Measurements from ENCODE around the gene HS6ST1. TPM values are rescaled to one million over a fixed set of nuclear protein-coding genes. Genes with fewer than 3 reads are reported as not detected.
A peak's percentile ranks its signal among the peaks of the same experiment; 100 is the strongest.

HS6ST1 gene
- total and polyA plus RNA-seq, 2 donors (not counting 1 experiment from before 2014, with no cell fraction given): 7.8 to 22.7 TPM

DNA sequence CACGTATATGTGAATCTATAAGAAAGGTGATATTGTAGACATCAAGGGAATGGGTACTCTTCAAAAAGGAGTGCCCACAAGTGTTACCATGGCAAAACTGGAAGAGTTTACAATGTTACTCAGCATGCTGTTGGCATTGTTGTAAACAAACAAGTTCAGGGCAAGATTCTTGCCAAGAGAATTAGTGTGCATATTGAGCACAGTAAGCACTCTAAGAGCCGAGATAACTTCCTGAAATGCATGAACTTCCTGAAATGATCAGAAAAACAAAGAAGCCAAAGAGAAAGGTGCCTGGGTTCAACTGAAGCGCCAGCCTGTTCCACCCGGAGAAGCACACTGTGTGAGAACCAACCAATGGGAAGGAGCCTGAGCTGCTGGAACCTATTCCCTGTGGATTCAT lies 101.0 kb downstream of the HS6ST1 start:
- no peak overlapping the region for H3K9ac ChIP-seq (ENCODE audit: low read length)
- 28% methylated on average over 4 of the region's 4 CpGs for WGBS (ENCODE audit: insufficient coverage)
- POLR2A ChIA-PET: no interaction called here
- H3K36me3 ChIP-seq (replicated peaks in 1 of 2; ENCODE audit: control extremely low read depth in 1 of 2, control insufficient read depth in 1 of 2, extremely low read depth in 1 of 2, insufficient read depth in 2 of 2, low read length in 1 of 2): no peaks in the 10 kb centered on the region
- Mint-ChIP-seq H3K9me3 (ENCODE audit: insufficient read depth) (no peaks in the 10 kb centered on the region), H3K27ac (no peak overlapping the region), H3K4me1 (peaks cover 3% of the 10 kb centered on the region), H3K4me3 (no peak overlapping the region), H3K27me3 (peaks cover 4% of the 10 kb centered on the region)
- peak overlapping the region; percentile 52 for H2AFZ ChIP-seq (ENCODE audit: insufficient read depth, low read depth, low read length, poor library complexity, severe bottlenecking)
- no peaks in the 10 kb centered on the region for H3K9me3 ChIP-seq (ENCODE audit: control extremely low read depth in 1 of 3, control insufficient read depth in 2 of 3, insufficient read depth in 1 of 3, low read length in 2 of 3)
- intact Hi-C loops (cut with micrococcal nuclease): no loop called here
- no peak overlapping the region for H3K27ac ChIP-seq (ENCODE audit: low read length in 2 of 2)
- no peak for TF ChIP-seq EZH2 (IDR thresholded peaks at IDR 0.05; ENCODE audit: borderline replicate concordance, insufficient read depth, low read depth, low read length, poor library complexity, severe bottlenecking)
- TF ChIP-seq, protein P1, sequence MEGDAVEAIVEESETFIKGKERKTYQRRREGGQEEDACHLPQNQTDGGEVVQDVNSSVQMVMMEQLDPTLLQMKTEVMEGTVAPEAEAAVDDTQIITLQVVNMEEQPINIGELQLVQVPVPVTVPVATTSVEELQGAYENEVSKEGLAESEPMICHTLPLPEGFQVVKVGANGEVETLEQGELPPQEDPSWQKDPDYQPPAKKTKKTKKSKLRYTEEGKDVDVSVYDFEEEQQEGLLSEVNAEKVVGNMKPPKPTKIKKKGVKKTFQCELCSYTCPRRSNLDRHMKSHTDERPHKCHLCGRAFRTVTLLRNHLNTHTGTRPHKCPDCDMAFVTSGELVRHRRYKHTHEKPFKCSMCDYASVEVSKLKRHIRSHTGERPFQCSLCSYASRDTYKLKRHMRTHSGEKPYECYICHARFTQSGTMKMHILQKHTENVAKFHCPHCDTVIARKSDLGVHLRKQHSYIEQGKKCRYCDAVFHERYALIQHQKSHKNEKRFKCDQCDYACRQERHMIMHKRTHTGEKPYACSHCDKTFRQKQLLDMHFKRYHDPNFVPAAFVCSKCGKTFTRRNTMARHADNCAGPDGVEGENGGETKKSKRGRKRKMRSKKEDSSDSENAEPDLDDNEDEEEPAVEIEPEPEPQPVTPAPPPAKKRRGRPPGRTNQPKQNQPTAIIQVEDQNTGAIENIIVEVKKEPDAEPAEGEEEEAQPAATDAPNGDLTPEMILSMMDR (IDR thresholded peaks at IDR 0.05): no peak
- no peaks in the 10 kb centered on the region for H3K79me2 ChIP-seq (ENCODE audit: control insufficient read depth, insufficient read depth, low read length)
- peaks cover 3 to 4% of the 10 kb centered on the region in 2 donors for H3K4me1 ChIP-seq (ENCODE audit: control insufficient read depth in 2 of 2, insufficient read depth in 2 of 2, low read length in 2 of 2)
- no peaks in the 10 kb centered on the region for H4K20me1 ChIP-seq (ENCODE audit: control insufficient read depth, insufficient read depth, low read length, poor library complexity, severe bottlenecking)
- no peak for DNase-seq
- CTCF ChIA-PET: no interaction called here
- ATAC-seq (ENCODE audit: low read depth): no peak
- no peaks in the 10 kb centered on the region for H3K27me3 ChIP-seq (replicated peaks in 1 of 4; ENCODE audit: control extremely low read depth in 1 of 4, control insufficient read depth in 3 of 4, insufficient read depth in 4 of 4, low read length in 3 of 4)
- no peak overlapping the region for H3K4me3 ChIP-seq (ENCODE audit: control extremely low read depth in 1 of 5, extremely low read depth in 1 of 5, insufficient read depth in 1 of 5, low read depth in 2 of 5, low read length in 4 of 5)
- no peak overlapping the region for H3K4me2 ChIP-seq (replicated peaks; ENCODE audit: low read depth, low read length, poor library complexity, severe bottlenecking)

DNA sequence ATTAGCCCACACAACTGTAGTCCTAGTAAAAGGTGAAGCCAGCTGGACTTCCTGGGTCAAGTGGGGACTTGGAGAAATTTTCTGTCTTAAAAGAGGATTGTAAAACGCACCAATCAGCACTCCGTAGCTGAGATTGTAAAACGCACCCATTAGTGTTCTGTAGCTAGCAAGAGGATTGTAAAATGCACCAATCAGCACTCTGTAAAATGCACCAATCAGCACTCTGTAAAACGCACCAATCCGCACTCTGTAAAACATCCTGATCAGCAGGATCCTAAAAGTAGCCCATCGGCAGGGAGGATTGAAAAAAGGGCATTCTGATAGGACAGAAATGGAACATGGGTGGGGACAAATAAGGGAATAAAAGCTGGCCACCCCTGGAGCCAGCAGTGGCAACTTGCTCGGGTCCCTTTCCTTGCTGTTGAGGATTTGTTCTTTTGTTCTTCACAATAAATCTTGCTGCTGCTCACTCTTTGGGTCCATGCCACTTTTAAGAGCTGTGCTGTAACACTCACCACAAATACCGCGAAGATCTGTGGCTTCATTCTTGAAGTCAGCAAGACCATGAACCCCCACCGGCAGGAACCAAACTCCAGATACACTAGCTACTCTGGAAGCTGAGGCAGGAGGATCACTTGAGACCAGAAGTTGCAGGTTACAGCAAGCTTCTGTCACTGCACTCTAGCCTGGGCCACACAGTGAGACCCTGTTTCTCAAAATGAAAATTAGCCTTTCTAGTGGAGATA lies 102.6 kb downstream of the HS6ST1 start:
- Mint-ChIP-seq H3K9me3 (ENCODE audit: insufficient read depth) (no peaks in the 10 kb centered on the region), H3K27ac (no peak overlapping the region), H3K4me3 (no peak overlapping the region), H3K27me3 (peaks cover 4% of the 10 kb centered on the region), H3K4me1 (peaks cover 3% of the 10 kb centered on the region)
- POLR2A ChIA-PET: no interaction called here
- Histone ChIP-seq H3K27me3 (replicated peaks in 1 of 4; ENCODE audit: control extremely low read depth in 1 of 4, control insufficient read depth in 3 of 4, insufficient read depth in 4 of 4, low read length in 3 of 4) (no peaks in the 10 kb centered on the region), H3K4me3 (ENCODE audit: control extremely low read depth in 1 of 5, extremely low read depth in 1 of 5, insufficient read depth in 1 of 5, low read depth in 2 of 5, low read length in 4 of 5) (no peak overlapping the region), H3K79me2 (ENCODE audit: control insufficient read depth, insufficient read depth, low read length) (no peaks in the 10 kb centered on the region), H4K20me1 (ENCODE audit: control insufficient read depth, insufficient read depth, low read length, poor library complexity, severe bottlenecking) (no peaks in the 10 kb centered on the region), H3K4me2 (replicated peaks; ENCODE audit: low read depth, low read length, poor library complexity, severe bottlenecking) (no peak overlapping the region), H3K4me1 (ENCODE audit: control insufficient read depth in 2 of 2, insufficient read depth in 2 of 2, low read length in 2 of 2) (peaks cover 3 to 4% of the 10 kb centered on the region in 2 donors), H2AFZ (ENCODE audit: insufficient read depth, low read depth, low read length, poor library complexity, severe bottlenecking) (no peak overlapping the region), H3K27ac (ENCODE audit: low read length in 2 of 2) (no peak overlapping the region), H3K36me3 (replicated peaks in 1 of 2; ENCODE audit: control extremely low read depth in 1 of 2, control insufficient read depth in 1 of 2, extremely low read depth in 1 of 2, insufficient read depth in 2 of 2, low read length in 1 of 2) (no peaks in the 10 kb centered on the region), H3K9me3 (ENCODE audit: control extremely low read depth in 1 of 3, control insufficient read depth in 2 of 3, insufficient read depth in 1 of 3, low read length in 2 of 3) (no peaks in the 10 kb centered on the region), H3K9ac (ENCODE audit: low read length) (no peak overlapping the region)
- intact Hi-C loops (cut with micrococcal nuclease): no loop called here
- ATAC-seq (ENCODE audit: low read depth): no peak
- TF ChIP-seq EZH2 (IDR thresholded peaks at IDR 0.05; ENCODE audit: borderline replicate concordance, insufficient read depth, low read depth, low read length, poor library complexity, severe bottlenecking): no peak
- TF ChIP-seq, protein P1 (IDR thresholded peaks at IDR 0.05): no peak
- CTCF ChIA-PET: no interaction called here
- DNase-seq: no peak
- 63% methylated on average over 8 of the region's 10 CpGs for WGBS (ENCODE audit: insufficient coverage)

All from B cell (primary cell).